GM21447 (cell line): ENCODE data around the gene PSMA6.
"Not testable (repeated sequence)": the region's sequence is repeated elsewhere in the genome, so short reads cannot be mapped to it uniquely, and the experiment has no call there.

ENCODE experiments used
- ATAC-seq: cut with Tn5 transposase; IDR thresholded peaks from one replicate; pipeline ENCODE4 v1.9.1; 2021; ENCODE audit not compliant: unreplicated experiment

PSMA6 gene

DNA sequence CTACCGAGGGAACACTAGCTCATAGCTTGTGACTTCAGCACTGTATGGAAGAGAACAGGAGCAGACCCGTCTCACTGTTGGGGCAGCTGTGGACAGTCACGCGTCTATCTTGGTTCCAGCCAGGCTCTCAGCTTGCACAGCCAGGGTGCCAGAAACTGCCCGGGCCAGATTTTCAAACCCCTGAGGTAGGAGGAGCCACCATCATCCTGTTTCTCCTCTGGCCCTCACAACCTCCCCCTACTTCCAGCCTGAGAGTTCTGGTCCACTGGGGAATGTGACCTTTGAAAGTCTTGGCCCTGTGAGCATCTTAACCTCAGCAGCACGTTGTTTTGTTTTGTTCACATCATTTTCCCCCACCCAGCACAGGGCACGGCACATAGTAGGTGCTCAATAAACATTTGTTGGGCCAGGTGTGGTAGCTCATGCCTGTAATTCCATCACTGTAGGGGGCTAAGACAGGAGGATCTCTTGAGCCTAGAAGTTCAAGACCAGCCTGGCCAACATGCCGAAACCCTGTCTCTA, 50.4 kb downstream of the PSMA6 start:
- ATAC-seq = no peak

GRCh38 chr14:35343702-35344101, 51.5 kb downstream of the PSMA6 start:
- ATAC-seq = no peak

- ATAC-seq = no peak
These were observed 52.1 kb downstream of the PSMA6 start for GRCh38 chr14:35344107-35344807.

DNA sequence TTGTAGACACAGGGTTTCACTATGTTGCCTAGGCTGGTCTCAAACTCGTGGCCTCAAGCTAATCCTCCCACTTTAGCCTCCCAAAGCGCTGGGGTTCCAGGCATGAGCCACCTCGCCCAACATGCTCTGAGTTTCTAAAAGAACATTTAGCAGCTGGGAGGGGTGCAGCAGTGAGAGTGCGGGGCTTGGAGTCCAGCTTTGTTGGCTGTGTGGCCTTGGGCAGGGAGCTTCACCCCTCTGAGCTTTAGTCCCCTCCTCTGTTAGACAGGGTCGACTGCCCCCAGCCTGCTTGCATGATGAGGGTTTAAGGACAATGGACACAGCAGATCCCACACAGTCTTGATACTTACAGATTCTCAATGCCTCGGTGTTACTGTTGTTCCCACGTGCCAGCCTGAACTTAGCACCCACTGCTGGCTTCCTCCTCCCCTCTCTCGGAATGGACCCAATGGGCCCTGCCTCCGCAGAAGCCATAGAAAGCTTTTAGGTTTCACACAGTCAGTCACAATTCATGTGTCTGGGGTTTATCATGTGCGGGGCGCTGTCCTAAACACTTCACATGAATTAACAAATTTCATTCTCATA, 54.6 kb downstream of the PSMA6 start:
- ATAC-seq = no peak

GRCh38 chr14:35347323-35348043, 55.3 kb downstream of the PSMA6 start:
- ATAC-seq = no peak

DNA sequence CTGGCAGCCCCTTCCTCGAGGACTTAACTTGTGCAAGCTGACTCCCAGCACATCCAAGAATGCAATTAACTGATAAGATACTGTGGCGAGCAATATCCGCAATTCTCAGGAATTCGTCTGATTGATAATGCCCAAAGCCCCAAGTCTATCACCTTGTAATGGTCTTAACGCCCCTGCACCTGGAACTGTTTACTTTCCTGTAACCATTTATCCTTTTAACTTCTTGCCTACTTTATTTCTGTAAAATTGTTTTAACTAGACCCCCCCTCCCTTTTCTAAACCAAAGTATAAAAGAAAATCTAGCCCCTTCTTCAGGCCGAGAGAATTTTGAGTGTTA, 55.8 kb downstream of the PSMA6 start:
- ATAC-seq = not testable (repeated sequence)

- no peak for ATAC-seq
These were observed 57.5 kb downstream of the PSMA6 start for GRCh38 chr14:35349496-35350365.

DNA sequence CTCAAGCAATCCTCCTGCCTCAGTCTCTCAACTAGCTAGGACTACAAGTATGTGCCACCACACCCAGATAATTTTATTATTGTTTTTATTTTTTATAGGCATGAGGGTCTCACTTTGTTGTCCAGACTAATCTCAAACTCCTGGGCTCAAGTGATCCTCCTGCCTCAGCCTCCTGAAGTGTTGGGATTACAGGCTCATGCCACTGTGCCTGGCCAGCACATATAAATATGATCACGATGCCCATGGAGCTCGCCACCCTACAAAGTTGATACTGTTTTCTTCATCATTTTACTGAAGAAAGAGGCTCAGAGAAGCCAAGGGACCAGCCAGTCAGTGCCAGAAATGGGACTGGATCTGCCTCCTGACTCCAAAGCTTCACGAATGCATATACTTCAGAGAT, 59.3 kb downstream of the PSMA6 start:
- no peak for ATAC-seq

DNA sequence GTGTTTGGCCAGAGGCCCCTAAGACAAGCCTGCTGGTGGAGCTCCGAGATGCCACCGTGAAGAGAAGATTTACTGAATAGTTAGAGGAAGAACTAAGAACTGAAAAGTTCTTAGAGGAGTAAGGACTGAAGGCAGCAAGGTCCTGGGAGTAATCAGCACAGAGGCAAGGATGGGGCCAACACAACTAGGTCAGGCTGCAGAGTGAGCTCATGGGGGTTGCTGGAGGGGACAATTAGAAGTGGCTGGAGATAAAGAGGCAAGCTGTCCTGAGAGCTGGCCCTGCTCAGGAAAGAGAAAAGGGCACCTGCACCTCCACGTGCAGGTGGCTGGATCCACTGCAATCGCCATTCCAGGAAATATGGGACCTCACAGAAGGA, 59.7 kb downstream of the PSMA6 start:
- ATAC-seq = no peak

- no peak for ATAC-seq
These were observed 60.4 kb downstream of the PSMA6 start for GRCh38 chr14:35352274-35353233.

- no peak for ATAC-seq
These were observed 61.4 kb downstream of the PSMA6 start for GRCh38 chr14:35353409-35354172.

DNA sequence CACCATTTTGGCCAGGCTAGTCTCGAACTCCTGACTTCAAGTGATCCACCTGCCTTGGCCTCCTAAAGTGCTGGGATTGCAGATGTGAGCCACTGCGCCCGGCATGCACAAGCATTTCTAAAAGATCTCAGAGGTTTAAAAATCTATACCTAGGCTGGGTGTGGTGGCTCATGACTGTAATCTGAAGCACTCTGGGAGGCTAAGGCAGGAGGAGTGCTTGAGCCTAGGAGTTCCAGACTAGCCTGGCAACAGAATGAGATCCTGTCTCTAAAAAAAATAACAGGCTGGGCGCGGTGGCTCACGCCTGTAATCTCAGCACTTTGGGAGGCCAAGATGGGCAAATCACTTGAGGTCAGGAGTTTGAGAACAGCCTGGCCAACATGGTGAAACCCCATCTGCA, 63.1 kb downstream of the PSMA6 start:
- not testable (repeated sequence) for ATAC-seq

- no peak for ATAC-seq
These were observed 64.0 kb downstream of the PSMA6 start for GRCh38 chr14:35355981-35356841.

DNA sequence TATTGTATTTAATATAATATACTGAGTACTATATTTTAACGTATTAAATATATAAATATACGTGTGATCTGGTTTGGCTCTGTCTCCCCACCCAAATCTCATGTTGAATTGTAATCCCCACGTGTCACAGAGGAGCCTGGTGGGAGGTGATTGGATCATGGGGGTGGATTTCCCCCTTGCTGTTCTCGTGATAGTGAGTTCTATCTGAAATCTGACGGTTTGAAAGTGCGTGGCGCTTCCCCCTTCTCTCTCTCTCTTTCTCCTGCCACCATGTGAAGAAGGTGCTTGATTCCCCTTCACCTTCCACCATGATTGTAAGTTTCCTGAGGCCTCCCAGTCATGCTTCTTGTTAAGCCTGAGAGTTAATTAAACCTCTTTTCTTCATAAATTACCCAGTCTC, 67.5 kb downstream of the PSMA6 start:
- not testable (repeated sequence) for ATAC-seq

DNA sequence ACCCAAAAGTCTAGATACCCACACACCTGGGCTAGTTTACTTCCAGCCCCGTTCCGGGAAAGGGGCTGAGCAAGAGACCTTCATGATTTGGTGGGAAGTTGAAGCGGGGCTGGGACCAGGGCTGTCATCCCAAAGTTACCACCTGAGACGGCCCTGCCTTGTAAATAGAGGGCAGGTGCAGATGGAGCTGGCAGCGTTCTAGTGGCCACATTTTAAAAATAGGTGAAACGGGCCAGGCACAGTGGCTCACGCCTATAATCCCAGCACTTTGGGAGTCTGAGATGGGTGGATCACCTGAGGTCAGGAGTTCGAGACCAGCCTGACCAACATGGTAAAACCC, 68.9 kb downstream of the PSMA6 start:
- no peak for ATAC-seq

GRCh38 chr14:35362450-35362849, 70.3 kb downstream of the PSMA6 start:
- no peak for ATAC-seq

GRCh38 chr14:35362911-35363374, 70.8 kb downstream of the PSMA6 start:
- ATAC-seq = no peak
